GM21526 (cell line): ENCODE measurements around the gene ACOX3.
"Not testable (repeated sequence)": the region's sequence is repeated elsewhere in the genome, so short reads cannot be mapped to it uniquely, and the experiment has no call there.

Experiments used
- ATAC-seq: cut with Tn5 transposase; IDR thresholded peaks from one replicate; pipeline ENCODE4 v1.9.1; 2021; ENCODE audit warnings: moderate library complexity; ENCODE audit not compliant: unreplicated experiment, low FRiP score

The ACOX3 gene

GRCh38 chr4:8343967-8344331 is 96.6 kb downstream of the ACOX3 start:
- ATAC-seq = no peak

GRCh38 chr4:8343262-8343966 is 97.1 kb downstream of the ACOX3 start:
- no peak for ATAC-seq

- no peak for ATAC-seq
These were observed 97.8 kb downstream of the ACOX3 start for GRCh38 chr4:8342651-8343261.

GRCh38 chr4:8341691-8342090 is 98.8 kb downstream of the ACOX3 start:
- no peak for ATAC-seq

- not testable (repeated sequence) for ATAC-seq
These were observed 99.2 kb downstream of the ACOX3 start for GRCh38 chr4:8341281-8341680.

- no peak for ATAC-seq
These were observed 99.7 kb downstream of the ACOX3 start for GRCh38 chr4:8340781-8341241.

- ATAC-seq = no peak
These were observed 102.1 kb downstream of the ACOX3 start for GRCh38 chr4:8338351-8338961.

- ATAC-seq = no peak
These were observed 104.0 kb downstream of the ACOX3 start for GRCh38 chr4:8336412-8337075.

GRCh38 chr4:8335848-8336247 is 104.7 kb downstream of the ACOX3 start:
- no peak for ATAC-seq

- no peak for ATAC-seq
These were observed 105.6 kb downstream of the ACOX3 start for GRCh38 chr4:8334786-8335460.

- no peak for ATAC-seq
These were observed 106.6 kb downstream of the ACOX3 start for GRCh38 chr4:8333726-8334460.

- no peak for ATAC-seq
These were observed 107.6 kb downstream of the ACOX3 start for GRCh38 chr4:8332891-8333331.

- ATAC-seq = no peak
These were observed 108.3 kb downstream of the ACOX3 start for GRCh38 chr4:8332038-8332857.

GRCh38 chr4:8331575-8331955 is 109.0 kb downstream of the ACOX3 start:
- no peak for ATAC-seq

- ATAC-seq = no peak
These were observed 109.5 kb downstream of the ACOX3 start for GRCh38 chr4:8330821-8331574.

- no peak for ATAC-seq
These were observed 110.4 kb downstream of the ACOX3 start for GRCh38 chr4:8329859-8330761.

GRCh38 chr4:8329560-8329858 is 111.0 kb downstream of the ACOX3 start:
- no peak for ATAC-seq
